HS-5 (cell line): ENCODE data around the gene PDGFB.

Source experiments
- DNase-seq: peaks from one replicate; pipeline ENCODE4 v3.0.0-alpha.2; 2012; ENCODE audit warnings: low read depth

The PDGFB gene

GRCh38 chr22:39244496-39245129 lies at the start of gene PDGFB:
TSS of gene PDGFB (minus strand) at chr22:39244982. CDS start at chr22:39243963, 1,019 bp downstream.
- no peak for DNase-seq

- no peak for DNase-seq
Measured at GRCh38 chr22:39293766-39294368, 49.1 kb upstream of the PDGFB start.

DNA sequence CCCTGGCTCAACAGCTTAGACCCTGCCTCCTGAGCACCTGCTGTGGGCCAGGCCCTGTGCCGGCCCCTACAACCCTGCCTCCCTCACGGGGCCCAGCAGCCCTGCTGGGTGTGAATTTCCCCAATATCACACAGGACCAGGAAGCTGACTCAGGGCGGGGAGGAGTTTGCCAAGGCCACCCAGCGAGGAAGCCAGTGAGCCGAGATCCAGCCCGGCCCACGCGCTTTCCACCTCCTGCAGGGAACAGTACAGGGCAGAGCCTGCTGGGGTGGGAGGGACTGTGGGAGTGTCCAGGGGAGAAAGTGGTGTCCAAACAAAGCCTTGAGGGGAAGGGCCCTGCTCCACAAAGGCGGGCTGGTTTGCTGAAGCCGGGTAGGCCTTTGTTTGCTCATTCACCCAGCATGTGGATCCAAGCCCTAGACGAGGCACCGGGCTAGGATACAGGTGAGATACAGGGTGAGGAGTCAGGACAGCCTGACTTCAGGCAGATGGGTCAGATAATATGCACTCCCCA lies 47.8 kb upstream of the PDGFB start:
- DNase-seq, result peak; percentile 67

GRCh38 chr22:39292031-39292462 lies 47.3 kb upstream of the PDGFB start:
- no peak for DNase-seq

DNA sequence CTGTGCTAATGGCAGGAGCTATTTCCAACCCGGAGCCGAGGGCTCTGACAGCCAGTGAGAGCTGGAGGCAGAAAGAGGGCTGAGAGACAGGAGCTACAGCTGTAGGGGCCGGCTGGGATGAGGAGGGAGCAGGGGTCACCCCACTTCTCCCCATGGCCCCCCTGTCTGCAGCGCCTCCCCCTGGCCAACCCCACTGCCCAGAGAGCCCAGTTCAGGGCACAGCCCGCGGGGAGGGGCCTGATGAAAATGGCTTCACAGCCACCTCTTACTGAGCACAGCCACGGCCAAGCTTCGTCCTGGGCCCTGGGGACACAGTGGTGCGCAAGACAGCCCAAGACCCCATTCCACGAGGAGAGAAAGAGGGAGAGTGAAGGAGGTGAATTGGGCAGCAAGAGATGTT lies 46.7 kb upstream of the PDGFB start:
- no peak for DNase-seq

DNA sequence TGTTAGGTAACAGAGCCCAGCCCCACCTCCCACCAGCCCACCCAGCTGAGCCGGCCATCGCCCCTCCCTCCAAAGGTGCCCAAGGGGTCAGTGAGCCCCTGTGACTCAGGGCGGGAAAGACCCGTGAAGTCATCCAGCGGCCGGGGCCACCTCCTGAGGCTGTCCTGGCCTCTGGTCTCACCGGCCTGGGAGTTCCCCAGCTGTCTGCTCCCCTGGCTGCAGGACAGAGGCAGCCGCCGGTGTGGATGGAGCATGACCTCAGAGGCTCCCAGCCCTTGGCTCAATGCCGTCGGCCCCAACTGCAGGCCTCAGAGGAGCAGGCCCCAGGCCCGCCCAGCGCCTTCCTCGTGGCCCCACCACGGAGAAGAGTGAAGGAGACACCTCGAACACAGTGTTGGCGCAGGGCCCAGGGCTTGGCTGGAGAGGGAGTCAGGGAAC lies 46.0 kb upstream of the PDGFB start:
- DNase-seq, result no peak

DNA sequence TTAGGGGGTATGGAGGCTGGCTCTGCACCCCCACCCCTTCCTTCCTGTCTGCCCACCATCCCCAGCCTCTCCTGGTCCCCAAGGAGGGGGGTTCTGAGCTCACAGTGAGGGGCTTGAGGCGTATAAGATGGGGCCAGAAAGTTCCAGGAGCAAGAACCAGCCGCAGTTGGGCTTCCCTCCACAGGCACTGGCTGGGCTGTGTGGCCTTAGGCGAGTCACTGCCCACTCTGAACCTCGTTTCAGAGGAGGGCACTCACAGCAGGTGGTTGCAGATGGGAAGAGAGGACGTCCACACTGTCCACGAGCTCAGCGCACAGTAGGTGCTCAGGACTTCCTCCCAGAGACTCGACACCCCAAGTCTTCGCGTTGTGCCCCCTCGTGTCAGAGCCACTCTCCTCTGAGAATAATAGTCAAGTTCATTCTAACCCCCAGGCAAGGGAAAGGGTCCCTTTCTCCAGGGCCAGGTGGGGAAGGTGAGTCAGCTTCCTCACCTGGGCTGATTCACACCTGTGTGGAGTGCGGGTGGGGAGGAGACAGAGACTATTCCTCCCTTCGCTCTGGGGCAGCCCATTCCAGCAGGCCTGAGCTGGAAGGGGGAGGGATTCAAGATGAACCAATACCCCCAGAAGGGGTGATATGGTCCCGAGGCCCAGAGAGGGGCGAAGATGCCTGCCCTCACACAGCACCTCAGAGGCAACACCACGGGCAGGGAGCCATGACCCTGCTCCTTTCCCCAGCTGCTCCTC lies 45.4 kb upstream of the PDGFB start:
- no peak for DNase-seq

GRCh38 chr22:39289533-39289932 lies 44.8 kb upstream of the PDGFB start:
- DNase-seq, result no peak

GRCh38 chr22:39288135-39288898 lies 43.5 kb upstream of the PDGFB start:
- DNase-seq, result no peak

- no peak for DNase-seq
Measured at GRCh38 chr22:39287076-39287725, 42.4 kb upstream of the PDGFB start.

DNA sequence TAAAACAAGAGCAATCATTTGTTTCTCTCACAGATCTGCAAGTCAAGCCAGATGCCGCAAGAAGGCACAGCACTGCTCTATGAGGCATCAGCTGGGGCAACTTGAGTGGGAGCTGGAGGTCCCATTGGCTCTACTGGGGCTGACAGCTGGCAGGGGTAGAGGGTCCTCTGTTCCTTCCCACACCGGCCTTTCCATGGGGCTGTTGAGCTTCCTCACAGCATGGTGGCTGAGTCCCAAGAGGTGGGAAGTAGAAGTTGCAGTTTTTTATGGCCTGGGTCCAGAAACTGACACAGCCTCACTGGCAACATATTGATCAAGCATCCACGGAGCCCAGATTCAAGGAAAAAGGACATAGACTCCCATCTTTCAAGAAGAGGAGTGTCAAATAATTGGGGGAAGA lies 40.2 kb upstream of the PDGFB start:
- DNase-seq, result no peak

DNA sequence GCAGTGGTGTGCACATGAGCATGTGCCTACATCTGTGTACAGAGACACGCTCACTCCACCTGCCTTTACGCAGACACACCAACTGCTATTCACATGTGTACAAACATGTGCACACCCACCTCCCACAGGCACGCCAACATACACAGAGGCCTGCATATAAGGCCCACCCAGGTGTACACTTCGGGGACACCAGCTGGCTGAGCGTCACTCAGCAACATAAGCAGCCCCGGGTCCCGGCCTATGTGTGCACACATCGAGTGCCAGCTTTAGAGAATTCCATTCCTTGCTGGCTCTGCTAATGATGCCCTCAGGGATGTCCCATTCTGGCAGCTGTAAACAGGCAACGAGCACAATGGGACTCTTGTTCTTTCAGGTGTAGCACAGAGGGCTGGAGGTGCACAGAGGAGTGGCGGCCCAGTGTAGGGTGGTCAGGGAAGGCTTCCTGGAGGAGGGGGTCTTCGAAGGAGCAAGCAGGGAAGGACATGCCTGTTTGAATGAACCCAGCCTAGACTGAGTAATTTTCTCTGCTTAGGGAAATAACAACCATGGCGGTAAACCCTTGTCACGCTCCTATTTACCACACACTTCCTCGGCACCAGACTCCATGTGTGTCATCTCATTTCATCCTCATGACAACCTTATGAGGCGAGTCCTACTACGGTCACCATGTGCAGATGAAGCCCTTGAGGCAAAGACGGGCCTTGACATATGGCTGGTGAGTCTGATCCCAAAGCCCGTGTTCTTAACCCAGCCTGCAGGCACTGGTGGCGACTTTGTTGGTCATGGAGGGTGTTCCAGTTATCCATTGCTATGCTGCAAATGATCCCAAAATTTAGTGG lies 39.6 kb upstream of the PDGFB start:
- DNase-seq, result no peak

- DNase-seq, result no peak
Measured at GRCh38 chr22:39283322-39284141, 38.8 kb upstream of the PDGFB start.

GRCh38 chr22:39282645-39283321 lies 38.0 kb upstream of the PDGFB start:
- DNase-seq, result no peak

GRCh38 chr22:39281126-39281525 lies 36.3 kb upstream of the PDGFB start:
- no peak for DNase-seq

GRCh38 chr22:39280250-39280649 lies 35.5 kb upstream of the PDGFB start:
- no peak for DNase-seq

DNA sequence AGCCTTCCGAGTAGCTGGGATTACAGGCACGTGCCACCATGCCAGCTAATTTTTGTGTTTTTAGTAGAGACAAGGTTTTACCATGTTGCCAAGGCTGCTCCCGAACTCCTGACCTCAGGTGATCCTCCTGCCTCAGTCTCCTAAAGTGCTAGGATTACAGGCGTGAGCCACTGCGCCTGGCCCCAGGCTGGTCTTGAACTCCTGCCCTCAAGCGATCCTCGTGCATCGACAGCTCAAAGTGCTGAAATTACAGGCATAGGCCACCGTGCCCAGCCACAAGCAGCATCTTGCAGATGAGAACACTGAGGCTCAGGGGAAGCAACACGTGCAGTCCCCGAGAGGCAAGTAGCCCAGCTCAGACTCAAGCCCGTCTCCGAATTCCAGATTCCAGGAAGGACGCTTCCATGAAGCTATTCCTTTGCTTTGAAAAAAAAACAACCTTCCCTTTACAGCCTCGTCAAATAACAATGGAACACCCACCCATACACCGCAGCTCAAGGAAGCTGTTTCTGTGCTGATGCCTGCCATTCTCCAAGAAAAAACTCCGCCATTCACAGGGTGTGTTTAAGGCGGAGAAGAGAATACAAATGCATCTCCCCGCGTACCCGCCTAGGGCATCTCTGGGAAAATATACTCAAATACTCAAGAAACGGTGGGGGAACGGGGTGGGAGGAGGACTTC lies 34.5 kb upstream of the PDGFB start:
- DNase-seq, result no peak

DNA sequence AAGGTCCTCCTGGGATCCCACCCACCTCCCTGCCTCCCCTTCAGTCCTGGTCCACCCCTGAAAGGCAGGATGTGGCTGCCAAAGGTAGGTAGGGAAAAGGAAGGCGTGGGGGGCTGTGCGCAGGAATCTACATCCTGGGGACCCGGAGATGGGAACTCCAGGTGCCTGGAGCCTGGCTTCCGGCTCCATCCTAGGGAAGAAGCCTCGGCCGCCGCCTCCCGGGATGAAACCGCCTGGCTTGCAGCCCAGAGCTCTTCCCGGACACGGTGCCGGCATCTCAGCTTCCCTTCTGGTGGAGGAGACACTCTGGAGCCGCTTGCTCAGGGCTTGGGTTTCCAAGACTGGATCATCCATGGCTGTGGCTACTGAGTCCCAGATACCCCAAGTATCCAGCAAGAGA lies 33.3 kb upstream of the PDGFB start:
- DNase-seq, result no peak

GRCh38 chr22:39277142-39277607 lies 32.4 kb upstream of the PDGFB start:
- DNase-seq, result peak; percentile 16
